A673 (cell line): ENCODE measurements around the gene ALG14. TPM values are rescaled to one million over a fixed set of nuclear protein-coding genes. Genes with fewer than 3 reads are reported as not detected.
"Not testable (repeated sequence)": the region's sequence is repeated elsewhere in the genome, so short reads cannot be mapped to it uniquely, and the experiment has no call there.

ENCODE experiments used
- BruUV-seq: library from RNA; stranded (reverse); fragments of 400-500 nt; replicated peaks from 2 replicates; lab custom pipeline; 2021; lab: Mats Ljungman, UMichigan
- CTCF ChIA-PET: fragments of 300-600 bp; sonication (Branson Sonifier 250); formaldehyde crosslinking; loops from one replicate; lab custom pipeline; 2022; ENCODE audit warnings: antibody characterized with exemption; lab: Charles Lee
- POLR2A ChIA-PET: fragments of 300-600 bp; sonication (Branson Sonifier 250); formaldehyde crosslinking; loops from one replicate; lab custom pipeline; 2022; ENCODE audit warnings: antibody characterized with exemption; ENCODE audit not compliant: low non-redundant PET; lab: Charles Lee
- DNase-seq: peaks from one replicate; pipeline ENCODE4 v3.0.0-alpha.2; 2015; ENCODE audit warnings: low spot score
- H3K27ac ChIP-seq: fragments of 200-600 bp; sonication (generic); 2 replicates; pipeline ENCODE4 v1.5.1; 2016; ENCODE audit warnings: mixed run types, low read depth, mild to moderate bottlenecking, mixed read lengths, antibody characterized with exemption, low read length; ENCODE audit not compliant: poor library complexity, severe bottlenecking
- H3K27me3 ChIP-seq: fragments of 200-600 bp; sonication (generic); replicated peaks from 2 replicates; pipeline ENCODE4 v1.6.1; 2017; ENCODE audit warnings: mixed run types, low read depth, mild to moderate bottlenecking, mixed read lengths, antibody characterized with exemption, low read length; ENCODE audit not compliant: insufficient read depth, poor library complexity
- H3K36me3 ChIP-seq: fragments of 200-600 bp; sonication (generic); 2 replicates; pipeline ENCODE4 v1.6.1; 2016; ENCODE audit warnings: mixed run types, mild to moderate bottlenecking, mixed read lengths, antibody characterized with exemption, low read length; ENCODE audit not compliant: insufficient read depth, poor library complexity, severe bottlenecking
- H3K4me1 ChIP-seq: fragments of 200-600 bp; sonication (generic); 2 replicates; pipeline ENCODE4 v1.6.1; 2017; ENCODE audit warnings: mixed run types, mild to moderate bottlenecking, mixed read lengths, antibody characterized with exemption, low read length; ENCODE audit not compliant: insufficient read depth, poor library complexity, severe bottlenecking
- H3K4me3 ChIP-seq: fragments of 200-600 bp; sonication (generic); 2 replicates; pipeline ENCODE4 v1.5.1; 2016; ENCODE audit warnings: low read depth, mixed run types, mild to moderate bottlenecking, mixed read lengths, low read length; ENCODE audit not compliant: poor library complexity, severe bottlenecking
- H3K9me3 ChIP-seq: fragments of 200-600 bp; sonication (generic); 2 replicates; pipeline ENCODE4 v1.6.1; 2016; ENCODE audit warnings: mixed run types, low read depth, mild to moderate bottlenecking, mixed read lengths, antibody characterized with exemption, low read length; ENCODE audit not compliant: poor library complexity, severe bottlenecking
- EZH2 ChIP-seq: fragments of 200-600 bp; sonication (generic); IDR thresholded peaks from 2 replicates; pipeline ENCODE4 v1.6.1; 2017; ENCODE audit warnings: borderline replicate concordance, low read depth, mild to moderate bottlenecking, mixed read lengths, antibody characterized with exemption, low read length; ENCODE audit not compliant: poor library complexity, severe bottlenecking
- intact Hi-C: fragments of 100-400 bp; cut with micrococcal nuclease; formaldehyde crosslinking; loops from one replicate; pipeline ENCODE4 v1.10.0; 2022; ENCODE audit not compliant: unreplicated experiment
- total RNA-seq: library from RNA; stranded (reverse); gene quantifications from 2 replicates; pipeline ENCODE4 v1.2.3, GENCODE V29; 2021
- TF ChIP-seq, protein P1 (sequence below): fragments of 300-800, 200-600 bp; sonication (generic); conservative IDR thresholded peaks from 2 replicates; pipeline ENCODE4 v1.5.1; 2017; ENCODE audit warnings: low read depth, mild to moderate bottlenecking, antibody characterized with exemption, low read length, moderate library complexity, mixed read lengths

ALG14 gene
- total RNA-seq, 1 experiment from 2014 or later, result 11.3 TPM

DNA sequence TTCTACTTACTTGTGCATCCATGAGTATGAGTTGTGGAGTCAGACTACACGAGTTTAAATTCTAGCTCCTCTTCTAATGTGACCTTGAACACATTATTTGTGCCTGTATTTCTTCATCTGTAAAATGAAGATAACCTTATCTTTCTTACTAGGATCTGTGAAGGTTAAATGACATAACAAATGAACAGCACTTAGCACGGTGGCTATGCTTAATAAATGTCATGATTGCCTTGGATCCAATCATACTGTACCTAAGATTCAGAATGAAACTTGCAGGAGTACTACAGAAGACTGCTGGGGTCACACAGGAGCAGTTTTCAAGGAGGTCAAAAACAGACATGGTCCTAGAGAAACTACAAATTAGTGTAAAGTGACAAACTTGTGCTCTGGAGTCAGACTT, 22.2 kb upstream of the ALG14 start:
- TF ChIP-seq, protein P1, sequence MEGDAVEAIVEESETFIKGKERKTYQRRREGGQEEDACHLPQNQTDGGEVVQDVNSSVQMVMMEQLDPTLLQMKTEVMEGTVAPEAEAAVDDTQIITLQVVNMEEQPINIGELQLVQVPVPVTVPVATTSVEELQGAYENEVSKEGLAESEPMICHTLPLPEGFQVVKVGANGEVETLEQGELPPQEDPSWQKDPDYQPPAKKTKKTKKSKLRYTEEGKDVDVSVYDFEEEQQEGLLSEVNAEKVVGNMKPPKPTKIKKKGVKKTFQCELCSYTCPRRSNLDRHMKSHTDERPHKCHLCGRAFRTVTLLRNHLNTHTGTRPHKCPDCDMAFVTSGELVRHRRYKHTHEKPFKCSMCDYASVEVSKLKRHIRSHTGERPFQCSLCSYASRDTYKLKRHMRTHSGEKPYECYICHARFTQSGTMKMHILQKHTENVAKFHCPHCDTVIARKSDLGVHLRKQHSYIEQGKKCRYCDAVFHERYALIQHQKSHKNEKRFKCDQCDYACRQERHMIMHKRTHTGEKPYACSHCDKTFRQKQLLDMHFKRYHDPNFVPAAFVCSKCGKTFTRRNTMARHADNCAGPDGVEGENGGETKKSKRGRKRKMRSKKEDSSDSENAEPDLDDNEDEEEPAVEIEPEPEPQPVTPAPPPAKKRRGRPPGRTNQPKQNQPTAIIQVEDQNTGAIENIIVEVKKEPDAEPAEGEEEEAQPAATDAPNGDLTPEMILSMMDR, result no peak
- no peak for TF ChIP-seq EZH2
- no peak for DNase-seq
- POLR2A ChIA-PET, result no interaction called here
- Histone ChIP-seq H3K27ac (no peak overlapping the region), H3K4me1 (no peaks in the 10 kb centered on the region), H3K4me3 (no peak overlapping the region), H3K27me3 (no peaks in the 10 kb centered on the region), H3K36me3 (no peaks in the 10 kb centered on the region), H3K9me3 (no peaks in the 10 kb centered on the region)
- BruUV-seq, result no TSS peak
- CTCF ChIA-PET, result no interaction called here
- intact Hi-C loops, result no loop called here

DNA sequence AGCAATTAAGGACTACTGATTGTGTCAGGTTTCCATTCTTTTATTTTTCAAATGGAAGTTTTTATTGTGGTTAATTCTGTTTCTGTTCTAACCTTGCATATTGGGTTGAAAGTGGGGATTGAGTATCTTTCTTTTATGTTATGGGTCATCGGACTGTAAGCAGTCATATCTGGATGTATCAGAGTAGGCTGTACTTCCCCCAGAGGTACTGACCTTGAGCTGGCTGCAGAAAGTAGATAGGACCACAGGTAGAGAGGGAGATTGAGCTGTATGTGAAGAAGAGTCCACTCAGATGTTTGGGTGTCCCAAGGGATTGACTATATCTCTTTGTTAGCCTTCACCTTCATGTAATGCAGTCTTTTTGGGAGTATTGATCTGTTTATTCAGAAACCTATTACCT, 20.5 kb upstream of the ALG14 start:
- Histone ChIP-seq H3K27ac (no peak overlapping the region), H3K27me3 (no peaks in the 10 kb centered on the region), H3K4me1 (no peaks in the 10 kb centered on the region), H3K4me3 (no peak overlapping the region), H3K9me3 (no peaks in the 10 kb centered on the region), H3K36me3 (no peaks in the 10 kb centered on the region)
- ChIA-PET CTCF (no interaction called here), POLR2A (interaction anchor here (0.7 kb wide), 1 partner anchor 10 kb away, joined by 3 read pairs; no protein-coding TSS in a partner anchor)
- no peak for DNase-seq
- intact Hi-C loops, result no loop called here
- no peak for TF ChIP-seq EZH2
- TF ChIP-seq, protein P1, result no peak
- BruUV-seq, result no TSS peak

GRCh38 chr1:95092891-95093290, 20.1 kb upstream of the ALG14 start:
- intact Hi-C loops, POLR2A ChIA-PET, H3K27ac ChIP-seq, H3K4me3 ChIP-seq, BruUV-seq, H3K36me3 ChIP-seq, CTCF ChIA-PET, H3K9me3 ChIP-seq, DNase-seq, H3K4me1 ChIP-seq, H3K27me3 ChIP-seq: not testable (repeated sequence)

DNA sequence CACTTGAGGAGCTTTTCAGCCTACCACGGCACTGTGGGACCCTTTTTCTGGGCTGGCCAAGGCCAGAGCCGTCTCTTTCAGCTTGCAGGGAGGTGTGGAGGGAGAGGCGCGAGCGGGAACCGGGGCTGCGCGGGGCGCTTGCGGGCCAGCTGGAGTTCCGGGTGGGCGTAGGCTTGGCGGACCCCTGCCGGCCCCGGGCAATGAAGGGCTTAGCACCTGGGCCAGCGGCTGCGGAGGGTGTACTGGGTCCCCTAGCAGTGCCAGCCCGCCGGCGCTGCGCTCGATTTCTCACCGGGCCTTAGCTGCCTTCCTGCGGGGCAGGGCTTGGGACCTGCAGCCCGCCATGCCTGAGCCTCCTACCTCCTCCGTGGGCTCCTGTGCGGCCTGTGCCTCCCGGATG, 18.5 kb upstream of the ALG14 start:
- H3K4me1 ChIP-seq, H3K9me3 ChIP-seq, H3K27me3 ChIP-seq, intact Hi-C loops, H3K4me3 ChIP-seq, H3K27ac ChIP-seq, CTCF ChIA-PET, POLR2A ChIA-PET, H3K36me3 ChIP-seq, BruUV-seq, DNase-seq: not testable (repeated sequence)
